Measurements from ENCODE around the gene AHNAK2.
"Not testable (repeated sequence)": the region's sequence is repeated elsewhere in the genome, so short reads cannot be mapped to it uniquely, and the experiment has no call there.

AHNAK2 gene

GRCh38 chr14:104891121-104891551, 87.0 kb downstream of the AHNAK2 start:
- TF ChIP-seq, protein P1, sequence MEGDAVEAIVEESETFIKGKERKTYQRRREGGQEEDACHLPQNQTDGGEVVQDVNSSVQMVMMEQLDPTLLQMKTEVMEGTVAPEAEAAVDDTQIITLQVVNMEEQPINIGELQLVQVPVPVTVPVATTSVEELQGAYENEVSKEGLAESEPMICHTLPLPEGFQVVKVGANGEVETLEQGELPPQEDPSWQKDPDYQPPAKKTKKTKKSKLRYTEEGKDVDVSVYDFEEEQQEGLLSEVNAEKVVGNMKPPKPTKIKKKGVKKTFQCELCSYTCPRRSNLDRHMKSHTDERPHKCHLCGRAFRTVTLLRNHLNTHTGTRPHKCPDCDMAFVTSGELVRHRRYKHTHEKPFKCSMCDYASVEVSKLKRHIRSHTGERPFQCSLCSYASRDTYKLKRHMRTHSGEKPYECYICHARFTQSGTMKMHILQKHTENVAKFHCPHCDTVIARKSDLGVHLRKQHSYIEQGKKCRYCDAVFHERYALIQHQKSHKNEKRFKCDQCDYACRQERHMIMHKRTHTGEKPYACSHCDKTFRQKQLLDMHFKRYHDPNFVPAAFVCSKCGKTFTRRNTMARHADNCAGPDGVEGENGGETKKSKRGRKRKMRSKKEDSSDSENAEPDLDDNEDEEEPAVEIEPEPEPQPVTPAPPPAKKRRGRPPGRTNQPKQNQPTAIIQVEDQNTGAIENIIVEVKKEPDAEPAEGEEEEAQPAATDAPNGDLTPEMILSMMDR (conservative IDR thresholded peaks at IDR 0.05), result no peak
- H3K27ac ChIP-seq, result no peak overlapping the region

GRCh38 chr14:104890292-104890691, 87.9 kb downstream of the AHNAK2 start:
- not testable (repeated sequence) for H3K27ac ChIP-seq

DNA sequence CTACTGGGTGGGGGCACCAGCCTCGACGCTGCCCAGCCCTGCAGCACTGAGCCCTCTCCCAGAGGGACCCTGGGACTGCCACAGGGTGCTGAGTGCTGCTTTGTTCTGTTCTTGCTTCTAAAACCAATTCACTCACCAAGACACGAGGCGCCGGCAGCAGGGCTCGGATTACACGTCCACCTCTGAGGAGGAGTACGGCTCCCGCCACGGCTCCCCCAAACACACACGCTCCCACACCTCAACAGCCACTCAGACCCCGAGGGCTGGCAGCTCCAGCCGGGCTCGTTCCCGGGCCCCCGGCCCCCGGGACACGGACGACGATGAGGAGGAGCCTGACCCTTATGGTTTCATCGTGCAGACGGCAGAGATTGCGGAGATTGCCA, 88.8 kb downstream of the AHNAK2 start:
- TF ChIP-seq, protein P1 (conservative IDR thresholded peaks at IDR 0.05), result no peak
- H3K27ac ChIP-seq, result no peak overlapping the region

GRCh38 chr14:104888489-104889374, 89.4 kb downstream of the AHNAK2 start:
- H3K27ac ChIP-seq, result no peak overlapping the region
- TF ChIP-seq, protein P1 (conservative IDR thresholded peaks at IDR 0.05), result no peak

DNA sequence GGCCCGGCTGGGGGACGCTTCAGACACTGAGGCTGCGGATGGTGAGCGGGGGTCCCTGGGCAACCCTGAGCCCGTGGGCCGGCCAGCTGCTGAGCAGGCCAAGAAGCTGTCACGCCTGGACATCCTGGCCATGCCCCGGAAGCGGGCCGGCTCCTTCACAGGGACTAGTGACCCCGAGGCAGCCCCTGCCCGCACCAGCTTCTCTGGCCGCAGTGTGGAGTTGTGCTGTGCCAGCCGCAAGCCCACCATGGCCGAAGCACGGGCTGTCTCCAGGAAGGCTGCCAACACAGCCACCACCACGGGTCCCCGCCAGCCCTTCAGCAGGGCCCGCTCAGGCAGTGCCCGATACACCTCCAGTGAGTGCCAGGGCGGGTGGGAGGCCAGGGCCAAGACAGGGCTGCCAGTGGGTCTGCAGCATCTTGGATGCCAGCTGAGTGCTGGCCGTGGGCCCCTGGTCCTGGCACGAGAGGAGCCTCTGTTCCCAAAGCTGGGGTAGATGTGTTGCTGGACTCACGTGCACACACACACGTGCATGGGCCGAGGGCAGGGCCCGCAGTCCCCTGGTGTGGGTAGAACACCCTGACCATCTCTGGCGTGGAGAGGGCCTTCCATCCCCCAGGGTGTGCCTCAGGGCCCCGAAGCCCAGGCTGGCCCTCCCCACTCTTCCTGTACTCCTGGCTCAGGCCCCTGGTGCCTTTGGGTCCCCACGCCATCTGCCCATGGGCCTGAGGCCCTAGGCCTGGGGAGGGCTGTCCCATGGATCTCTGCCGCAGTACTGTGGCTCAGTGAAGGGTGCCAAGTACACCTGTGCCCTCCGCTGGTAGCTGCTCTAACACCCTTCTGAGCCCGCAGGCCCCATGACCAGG, 90.3 kb downstream of the AHNAK2 start:
- TF ChIP-seq, protein P1 (conservative IDR thresholded peaks at IDR 0.05), result no peak
- no peak overlapping the region for H3K27ac ChIP-seq

Measured in VCaP (cell line).